Measurements from ENCODE around the gene LMAN2. TPM values are rescaled to one million over a fixed set of nuclear protein-coding genes. Genes with fewer than 3 reads are reported as not detected.

LMAN2 gene
- total RNA-seq, 1 donor from 2014 or later = 155 TPM

DNA sequence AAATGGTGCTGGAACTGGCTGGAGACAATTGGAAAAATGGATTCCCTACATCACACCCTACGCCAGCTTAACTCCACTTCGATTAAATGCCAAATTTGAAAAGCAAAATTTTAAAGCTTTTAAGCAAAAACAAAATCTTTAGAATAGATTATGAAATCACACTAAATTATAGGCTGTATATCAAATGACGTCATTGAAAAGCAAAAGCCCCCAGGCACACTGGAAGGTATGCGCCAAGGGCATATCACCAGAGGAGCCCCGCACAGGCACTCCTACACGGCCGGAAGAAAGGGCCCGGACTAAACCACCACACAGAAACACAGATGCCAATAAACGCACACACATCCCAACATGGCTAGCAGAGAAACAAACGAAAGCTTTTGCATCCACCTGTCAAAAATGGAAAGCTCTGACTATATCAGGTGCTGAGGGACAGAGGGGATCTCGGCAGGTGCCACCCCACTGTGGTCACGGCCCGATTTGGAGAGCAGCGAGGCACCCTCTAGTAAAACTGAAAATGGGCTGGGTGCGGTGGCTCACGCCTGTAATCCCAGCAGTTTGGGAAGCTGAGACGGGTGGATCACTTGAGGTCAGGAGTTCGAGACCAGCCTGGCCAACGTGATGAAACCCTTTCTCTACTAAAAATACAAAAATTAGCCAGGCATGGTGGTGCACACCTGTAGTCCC is 22.8 kb downstream of the LMAN2 start:
- DNase-seq (ENCODE audit: low read depth) = no peak

DNA sequence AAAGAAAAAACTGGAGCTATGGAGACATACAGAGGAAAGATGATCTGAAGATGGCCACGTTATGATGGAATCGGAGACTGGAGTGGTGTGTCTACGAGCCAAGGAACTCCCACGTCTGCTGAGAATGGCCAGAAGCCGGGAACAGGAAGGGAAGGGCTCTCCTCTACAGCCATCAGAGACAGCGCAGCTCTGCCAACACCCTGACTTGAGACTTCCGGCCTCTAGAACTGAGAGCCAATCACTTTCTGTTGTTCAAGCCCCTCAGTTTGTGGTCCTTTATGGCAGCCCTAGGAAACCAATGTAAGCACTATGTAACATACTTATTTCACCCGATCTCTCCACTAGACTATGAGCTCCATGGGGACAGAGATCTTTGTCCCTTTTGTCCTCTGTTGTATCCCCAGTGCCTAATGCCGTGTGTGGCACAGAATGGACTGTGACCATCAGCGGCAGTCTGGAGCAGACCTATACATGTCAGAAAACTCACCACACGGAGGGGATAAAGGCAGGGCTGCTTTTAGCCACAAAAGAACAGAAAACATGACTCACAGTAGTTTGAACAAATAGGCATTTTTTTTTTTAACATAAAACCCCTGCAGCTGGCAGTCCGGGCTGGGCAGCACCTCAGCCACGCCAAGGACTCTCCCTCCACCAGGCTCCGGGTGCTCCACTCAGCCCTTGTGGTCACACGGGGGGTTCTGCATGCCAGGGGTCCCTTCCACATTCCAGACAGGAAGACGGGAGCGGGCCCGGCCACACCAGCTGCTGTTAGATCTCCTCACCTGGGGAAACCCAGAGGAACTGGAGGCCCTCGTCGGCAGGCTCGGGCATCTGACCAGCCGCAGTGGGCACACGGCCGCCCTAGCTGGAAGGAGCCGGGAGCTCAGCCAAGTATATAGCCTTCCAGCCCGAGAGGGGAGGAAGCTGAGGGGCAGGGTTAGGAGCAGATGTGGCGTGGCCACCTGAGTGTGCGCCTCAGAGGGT is 23.6 kb downstream of the LMAN2 start:
- peak; percentile 74 for DNase-seq (ENCODE audit: low read depth)

DNA sequence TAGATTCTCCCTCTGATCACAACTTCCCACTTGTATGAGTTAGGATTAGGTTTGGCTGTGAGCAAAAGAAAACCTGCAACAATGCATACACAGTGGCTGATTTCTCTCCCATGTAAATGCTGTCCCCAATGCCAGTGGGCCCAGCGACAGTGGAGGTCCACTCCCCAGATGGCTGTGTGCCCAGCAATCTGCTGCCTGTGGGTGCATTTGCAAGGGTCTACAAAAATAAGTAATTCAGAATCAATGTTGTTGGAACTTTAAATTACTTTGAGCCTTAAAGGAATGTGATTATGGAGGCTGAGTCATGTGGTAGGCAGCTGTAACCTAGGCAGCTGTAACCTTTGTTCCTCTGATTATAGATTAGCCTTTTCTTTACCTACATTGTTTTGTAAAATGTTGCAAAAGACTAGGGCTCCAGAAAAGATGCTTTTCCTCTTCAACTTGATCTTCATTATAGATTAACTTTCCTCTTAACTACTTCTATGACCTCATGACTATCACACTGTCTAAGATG is 25.5 kb downstream of the LMAN2 start:
- DNase-seq (ENCODE audit: low read depth) = no peak

DNA sequence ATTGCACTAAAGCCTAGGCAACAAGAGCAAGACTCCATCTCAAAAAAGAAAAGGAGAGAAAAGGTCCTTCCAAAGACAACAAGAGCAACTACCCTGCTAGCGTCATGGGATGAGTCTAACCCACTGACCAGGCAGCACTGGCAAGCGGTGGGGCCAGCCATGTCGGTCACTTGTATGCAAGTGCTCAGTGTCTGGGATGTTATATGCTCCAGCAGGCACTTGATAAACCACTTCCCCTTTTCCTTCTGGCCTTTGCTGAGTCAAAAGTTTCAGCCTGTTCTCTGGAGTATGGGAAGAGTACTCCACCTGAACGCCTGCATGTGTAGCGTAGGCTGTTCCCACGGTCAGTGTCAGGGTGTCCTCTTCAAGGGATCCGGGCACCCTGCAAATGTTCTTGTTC is 30.6 kb downstream of the LMAN2 start:
- DNase-seq (ENCODE audit: low read depth) = no peak

DNA sequence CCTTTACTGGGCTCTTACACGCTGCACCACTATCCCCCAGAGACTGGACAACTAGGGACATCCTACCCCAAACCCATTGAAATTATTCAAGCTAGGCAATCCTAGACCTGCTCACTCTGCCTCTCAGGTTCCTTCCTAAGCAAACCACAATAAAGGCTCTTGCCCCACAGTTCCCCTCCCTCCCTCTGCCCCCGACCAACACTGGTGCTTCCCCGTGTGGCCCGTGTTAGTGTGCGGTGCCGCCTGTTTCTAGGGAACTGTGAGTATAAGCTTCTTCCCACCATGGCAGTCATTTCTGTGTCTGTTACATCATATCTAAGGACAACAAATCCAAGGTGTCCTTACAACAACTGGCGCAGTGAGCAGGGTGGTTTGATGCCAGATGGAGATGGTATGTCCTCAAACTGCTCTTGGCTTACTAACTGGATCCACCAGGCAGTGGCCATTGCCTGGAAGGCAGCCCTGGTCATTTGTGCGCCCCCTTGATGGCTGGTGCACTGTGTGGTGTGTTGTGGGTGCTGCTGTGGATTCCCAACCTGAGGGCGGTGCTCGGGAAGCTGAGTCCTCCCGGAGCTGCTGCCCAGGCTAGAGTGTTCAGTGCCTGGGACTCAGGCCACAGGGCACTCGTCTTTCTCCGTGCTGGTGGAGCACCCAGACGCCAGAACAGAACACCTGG is 31.4 kb downstream of the LMAN2 start:
- DNase-seq (ENCODE audit: low read depth) = no peak

DNA sequence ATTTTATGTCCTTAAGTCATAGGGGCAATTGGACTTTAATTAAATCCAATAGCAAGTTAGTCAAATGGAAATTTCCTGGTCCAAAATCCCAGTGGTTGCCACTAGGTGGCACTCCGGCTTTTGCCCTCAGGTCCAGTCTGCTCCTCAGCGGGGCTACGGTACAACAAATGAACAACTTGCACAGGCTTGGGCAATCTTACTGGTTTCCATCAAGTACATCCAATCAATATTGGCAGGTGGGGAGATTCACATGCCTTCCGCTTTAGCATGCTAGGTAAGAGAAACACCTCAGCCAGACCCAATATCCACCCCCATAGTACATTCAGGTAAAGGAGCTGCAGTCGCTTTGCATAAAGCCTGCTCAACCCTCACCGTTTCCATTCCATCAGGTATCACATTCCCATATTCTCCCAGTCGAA is 33.5 kb downstream of the LMAN2 start:
- peak; percentile 80 for DNase-seq (ENCODE audit: low read depth)

DNA sequence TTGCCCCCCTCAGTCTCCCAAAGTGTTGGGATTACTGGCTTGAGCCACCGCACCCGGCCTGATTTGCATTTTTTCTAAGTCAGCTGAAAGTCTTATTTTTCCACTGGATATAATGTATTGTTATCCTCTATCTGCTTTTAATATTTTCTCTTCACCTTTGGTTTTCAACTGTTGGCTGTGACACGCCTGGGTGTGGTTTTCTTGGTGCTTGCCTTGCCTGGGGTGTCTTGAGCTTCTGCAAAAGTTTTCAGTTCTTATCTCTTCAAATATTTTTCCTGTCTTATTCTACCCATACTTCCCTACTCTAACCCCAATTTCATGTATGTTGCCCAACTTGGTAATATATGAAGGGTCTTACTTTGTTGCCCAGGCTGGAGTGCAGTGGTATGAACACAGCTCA is 35.5 kb downstream of the LMAN2 start:
- no peak for DNase-seq (ENCODE audit: low read depth)

DNA sequence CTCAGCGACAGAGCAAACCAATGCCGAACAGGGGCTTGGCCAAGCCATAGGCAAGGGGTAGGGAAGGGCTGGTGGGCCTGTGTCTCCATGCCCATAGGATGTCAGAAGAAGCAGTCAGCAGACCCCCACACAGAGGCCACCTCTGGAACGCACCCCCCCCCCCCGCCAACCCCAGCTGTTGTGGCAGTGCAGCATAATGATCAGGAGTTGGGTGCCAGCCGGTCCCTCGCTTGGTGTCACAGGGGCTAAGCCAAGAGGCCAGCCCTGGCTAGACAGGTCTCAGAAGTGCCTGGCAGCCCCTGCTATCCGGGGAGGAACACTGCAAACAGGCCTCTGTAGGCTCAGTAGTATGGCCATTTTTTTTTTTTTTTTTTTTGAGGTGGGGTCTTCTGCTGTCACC is 36.1 kb downstream of the LMAN2 start:
- no peak for DNase-seq (ENCODE audit: low read depth)

DNA sequence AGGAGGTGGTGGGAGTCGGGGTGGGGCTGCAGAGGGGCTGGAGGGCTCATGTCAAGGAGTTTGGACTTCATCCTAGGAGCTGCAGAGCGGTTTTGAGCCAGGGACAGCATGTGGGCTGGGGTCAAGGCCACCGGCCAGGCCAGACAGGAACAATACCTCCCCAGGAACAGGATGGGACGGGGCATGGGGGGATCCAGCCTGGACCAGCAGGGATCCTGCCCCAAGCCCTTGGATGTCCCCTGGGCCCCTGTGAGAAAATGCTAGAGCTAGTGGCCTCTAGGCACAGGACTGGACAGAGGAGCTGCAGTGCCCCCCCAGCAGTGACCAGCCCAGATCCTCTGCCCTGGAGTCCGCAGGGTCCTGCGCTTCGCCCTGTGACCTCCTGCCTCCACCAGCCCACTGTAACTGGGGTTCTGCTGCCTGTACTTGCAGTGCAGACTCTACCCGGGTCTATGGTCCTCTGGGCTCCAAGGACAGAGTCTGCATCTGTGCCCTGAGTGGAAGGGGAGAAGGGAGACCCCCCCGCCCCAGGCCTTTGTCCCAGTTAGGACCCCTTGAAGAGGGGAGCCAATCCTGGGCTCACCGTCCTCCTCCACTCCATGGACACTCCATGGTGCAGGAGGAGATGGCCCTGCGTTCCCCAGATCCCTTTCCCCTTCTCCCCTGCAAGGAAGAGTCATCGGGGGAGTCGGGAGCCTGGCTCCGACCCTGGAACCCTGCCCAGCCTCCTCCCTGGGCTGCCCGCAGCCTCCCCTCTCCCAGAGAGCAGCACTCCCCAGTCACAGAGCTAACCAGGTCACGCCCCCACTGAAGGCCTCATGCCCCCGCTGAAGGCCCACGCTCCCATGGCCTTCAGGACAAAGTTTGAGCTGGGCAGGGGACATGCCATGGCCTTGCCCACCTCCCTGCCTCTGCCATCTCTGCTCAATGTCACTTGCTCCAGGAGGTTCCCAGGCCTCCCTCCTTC is 36.8 kb downstream of the LMAN2 start:
- no peak for DNase-seq (ENCODE audit: low read depth)

DNA sequence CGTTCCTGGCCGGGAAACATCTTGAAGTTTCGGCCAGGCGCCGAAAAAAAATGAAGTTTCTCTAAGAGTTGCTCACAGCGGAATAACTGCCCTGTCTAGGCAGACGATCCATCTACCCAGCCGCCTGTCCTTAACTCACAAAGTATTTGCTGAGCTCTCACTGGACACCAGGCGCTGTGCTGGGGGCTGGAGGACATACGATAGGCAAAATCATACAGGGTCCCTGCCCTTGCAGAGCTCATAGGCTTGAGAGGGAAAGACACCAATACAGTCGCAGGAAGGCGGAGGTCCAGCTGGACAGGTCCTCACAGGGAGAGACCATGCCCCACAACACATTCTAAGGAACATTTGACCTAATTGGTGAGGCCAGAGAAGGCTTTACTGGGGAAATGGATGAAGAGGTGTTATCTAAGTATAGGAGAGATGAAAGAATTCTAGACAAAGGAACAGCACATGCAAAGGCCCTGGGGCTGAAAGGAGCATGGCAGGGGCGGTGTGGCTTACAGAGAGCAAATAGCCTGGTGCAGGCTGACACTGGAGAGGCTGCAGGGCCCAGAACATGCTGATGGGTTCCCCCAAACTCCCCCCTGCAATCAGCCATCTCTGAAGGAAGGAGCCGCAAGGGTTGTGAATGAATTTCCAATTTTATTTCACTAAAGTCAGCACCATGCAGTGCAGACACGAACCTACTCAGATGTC is 37.8 kb downstream of the LMAN2 start:
- DNase-seq (ENCODE audit: low read depth) = no peak

DNA sequence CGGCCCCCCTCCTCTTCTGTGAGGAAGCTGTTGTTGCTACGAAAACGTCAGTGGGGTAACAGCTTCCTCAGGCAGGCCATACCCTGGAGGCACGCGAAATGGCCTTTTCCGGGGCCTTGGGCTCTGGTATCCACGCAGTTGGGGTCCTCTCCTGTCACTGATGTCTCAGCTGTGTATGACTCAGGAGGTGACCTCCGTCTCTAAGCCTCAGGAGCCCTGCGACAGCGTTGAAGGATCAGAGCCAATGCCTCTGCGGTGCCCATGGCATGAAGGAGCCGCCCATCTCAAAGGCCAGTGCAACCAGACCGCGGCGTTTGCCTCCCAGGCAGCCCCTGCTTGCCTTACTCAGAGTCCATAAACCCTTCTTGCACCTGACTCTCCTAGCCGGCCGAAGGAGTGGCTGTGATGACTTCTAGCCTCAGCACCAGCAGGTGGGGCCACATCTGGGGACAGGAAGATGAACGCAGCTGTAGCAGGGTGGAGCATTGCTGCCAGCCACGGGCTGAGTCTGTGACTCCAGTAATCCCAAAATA is 38.8 kb downstream of the LMAN2 start:
- DNase-seq (ENCODE audit: low read depth) = peak; percentile 68

DNA sequence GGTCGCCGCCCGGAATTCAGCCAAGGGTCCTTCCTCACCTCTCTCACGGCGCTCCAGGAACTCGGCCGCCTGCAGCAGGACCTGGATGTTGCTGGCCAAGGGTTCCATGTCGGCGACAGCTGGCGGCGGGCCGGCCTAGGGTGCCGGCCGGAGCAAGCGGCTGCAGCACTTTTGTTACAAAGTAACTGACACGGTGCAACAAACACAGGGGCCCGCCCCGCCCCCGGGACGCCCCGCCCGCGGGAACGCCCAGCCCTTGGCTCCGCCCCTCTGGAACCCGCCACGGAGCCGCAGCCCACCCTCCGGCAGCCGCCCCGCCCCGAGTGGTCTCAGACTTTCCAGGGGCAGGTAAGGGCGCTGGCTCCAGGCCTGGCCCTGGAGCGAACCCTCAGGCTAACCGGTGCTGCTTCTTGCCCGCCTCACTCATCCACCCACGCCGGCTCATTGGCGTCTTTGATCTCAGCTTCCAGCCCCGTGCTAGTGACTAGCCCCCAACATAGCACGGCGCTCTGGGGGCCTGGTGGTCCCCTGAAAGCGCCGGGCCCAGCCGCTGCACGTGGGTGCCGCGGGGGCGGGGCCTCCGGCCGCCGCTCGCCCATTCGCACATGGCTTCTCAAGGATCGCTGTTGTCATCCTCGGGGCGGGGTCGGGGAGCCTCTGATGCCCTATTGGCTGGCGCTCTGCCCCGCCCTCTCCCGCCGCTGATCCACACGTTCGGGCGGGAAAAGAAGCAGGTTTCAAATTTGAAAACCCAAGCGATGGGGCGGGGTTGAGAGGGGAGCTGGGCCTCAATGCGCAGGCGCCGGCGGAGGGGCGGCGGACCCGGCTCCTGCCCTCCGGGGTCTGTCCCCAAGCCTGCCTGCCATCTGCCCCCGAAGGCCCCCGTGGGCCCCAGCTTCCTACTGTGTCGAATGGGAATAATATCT is 39.5 kb downstream of the LMAN2 start, which contains the start of gene MXD3:
Gene MXD3, minus strand, starts transcription at position 176 of the 926 bp plus-strand sequence. Its CDS starts 68 bp downstream, at position 108.
- DNase-seq (ENCODE audit: low read depth) = peak; percentile 95

DNA sequence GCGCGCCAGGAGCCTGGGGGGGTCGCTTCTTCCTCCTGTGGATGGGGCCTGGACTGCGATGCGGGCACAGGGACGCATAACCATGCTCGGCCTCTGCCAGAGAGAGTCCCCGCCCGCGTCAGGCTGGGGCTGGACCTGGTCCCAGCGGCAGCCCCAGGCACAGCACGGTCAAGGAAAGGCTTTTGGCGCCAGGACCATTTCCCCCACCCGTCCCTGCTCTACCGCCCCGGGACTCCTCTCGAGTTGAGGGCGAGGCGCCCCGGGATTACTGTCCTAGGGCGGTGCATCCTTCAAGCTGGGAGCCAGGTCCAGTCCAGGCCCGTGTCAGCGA is 40.1 kb downstream of the LMAN2 start:
- no peak for DNase-seq (ENCODE audit: low read depth)

DNA sequence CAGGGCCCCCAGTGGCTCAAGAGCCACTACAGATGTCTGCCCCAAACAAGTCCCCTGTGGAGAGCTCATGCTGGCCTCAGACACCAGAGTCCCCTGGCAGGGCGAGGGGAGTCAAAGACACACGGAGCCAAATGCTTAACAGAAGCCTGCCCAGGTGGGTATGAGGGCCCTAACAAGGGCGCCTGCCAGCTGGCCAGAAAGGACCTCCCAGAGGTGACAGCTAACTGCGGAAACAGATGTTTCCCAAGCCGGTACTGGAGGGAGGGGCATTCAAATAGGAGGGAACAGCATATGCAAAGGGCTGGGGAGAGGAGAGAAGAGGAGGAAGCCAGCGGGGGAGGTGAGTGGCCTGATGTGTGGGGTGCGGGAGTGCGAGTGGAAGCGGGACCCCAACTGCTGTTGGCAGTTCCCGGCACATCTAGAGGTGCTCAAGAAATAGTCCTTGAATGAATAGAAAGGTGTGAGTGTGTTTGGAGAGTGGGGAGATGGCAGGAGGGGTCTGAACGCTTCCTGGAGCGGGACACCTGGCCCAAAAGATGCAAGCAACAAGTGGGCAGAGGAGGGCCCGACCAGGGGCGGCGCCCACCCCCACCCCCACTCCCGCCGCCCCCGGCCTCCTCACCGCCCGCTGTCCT is 40.6 kb downstream of the LMAN2 start:
- DNase-seq (ENCODE audit: low read depth) = no peak

DNA sequence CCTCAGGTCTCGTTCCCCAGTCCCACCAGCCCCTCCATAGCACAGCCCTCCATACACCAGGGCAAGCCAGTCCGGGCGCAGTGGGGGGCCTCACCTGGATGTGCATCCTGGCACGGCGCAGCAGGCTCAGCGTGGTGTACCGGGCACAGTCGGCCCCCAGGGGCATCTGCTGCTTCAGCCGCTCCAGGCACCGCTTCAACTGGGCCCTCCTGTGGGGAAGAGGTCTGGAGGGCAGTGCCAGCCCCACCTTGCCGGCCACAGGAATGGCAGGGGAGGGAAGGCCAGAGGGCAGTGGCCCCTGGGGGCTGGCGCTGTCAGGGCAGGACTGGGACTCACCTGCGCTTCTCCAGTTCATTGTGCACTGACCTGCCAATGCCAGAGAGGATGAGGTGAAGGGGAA is 41.1 kb downstream of the LMAN2 start:
- no peak for DNase-seq (ENCODE audit: low read depth)

DNA sequence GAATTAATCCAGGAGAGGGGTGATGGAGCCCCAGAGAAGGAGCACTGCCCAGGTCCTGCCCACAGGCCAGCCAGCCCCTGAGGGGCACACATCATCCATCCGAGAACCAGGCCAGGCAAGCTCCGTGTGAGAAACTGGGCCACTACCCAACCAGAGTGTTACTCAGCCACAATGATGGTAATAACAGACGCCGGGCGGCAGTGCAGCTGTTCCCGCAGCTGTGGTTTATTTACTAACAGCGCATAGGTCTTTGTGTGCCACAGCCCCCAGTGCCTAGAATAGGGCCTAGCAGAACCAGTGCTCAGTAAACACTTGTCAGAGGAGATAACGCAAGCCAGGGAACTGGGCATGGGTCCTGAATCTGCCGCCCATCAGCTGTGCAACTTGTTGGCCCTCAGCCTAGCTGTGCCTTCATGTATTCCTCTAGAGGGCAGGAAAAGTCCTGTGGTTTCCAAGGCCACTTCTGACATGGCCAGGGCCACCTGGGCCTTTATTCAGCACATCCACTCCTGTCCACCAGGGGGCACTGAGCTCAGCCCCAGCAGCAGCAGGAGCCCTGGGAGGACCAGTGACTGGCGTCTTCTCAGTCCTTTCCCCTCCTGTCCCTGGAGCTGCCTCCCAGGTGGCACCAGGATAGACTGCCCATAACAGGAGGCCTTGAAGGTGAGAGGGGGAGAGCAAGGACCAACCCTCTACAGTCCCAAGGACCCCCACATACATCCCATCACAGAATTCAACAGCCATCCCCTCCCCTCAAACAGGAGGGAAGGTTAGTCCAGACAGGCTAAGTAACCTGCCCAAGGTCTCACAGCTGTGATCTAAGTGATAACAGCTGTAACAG is 41.9 kb downstream of the LMAN2 start:
- DNase-seq (ENCODE audit: low read depth) = peak; percentile 97

DNA sequence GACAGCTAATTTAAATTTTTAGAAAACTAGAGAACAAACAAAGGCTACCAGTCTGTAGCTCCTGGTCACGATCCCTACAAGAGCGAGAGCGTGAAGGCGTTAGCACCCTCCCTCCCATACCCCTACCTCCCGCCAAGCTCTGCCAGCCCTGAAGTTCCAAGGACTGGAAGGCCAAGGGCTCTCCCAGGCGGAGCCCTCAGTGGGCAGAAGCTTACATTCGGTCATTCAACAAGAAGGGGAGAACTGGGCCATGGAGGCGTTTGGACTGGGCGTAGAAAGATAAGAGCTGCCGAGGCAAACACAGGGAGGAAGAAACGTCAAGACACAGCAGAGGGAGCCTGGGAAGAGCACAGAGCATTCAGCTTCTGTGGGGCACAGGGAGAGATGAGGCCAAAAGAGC is 42.7 kb downstream of the LMAN2 start:
- DNase-seq (ENCODE audit: low read depth) = no peak

All from myocyte (in vitro differentiated cells).